GM13976 (cell line): ENCODE measurements around the gene FUNDC2.

Source experiments
- DNase-seq: peaks from one replicate; pipeline ENCODE4 v3.0.0; 2012; ENCODE audit warnings: low spot score
- in situ Hi-C: fragments of 300-500 bp; cut with MboI; formaldehyde crosslinking; loops from one replicate; pipeline ENCODE4 v1.12.0; 2022; ENCODE audit warnings: low sequenced_read_pairs, mixed read lengths, inconsistent platforms; ENCODE audit not compliant: unreplicated experiment
- TF ChIP-seq, protein P1 (sequence below): IDR thresholded peaks from 2 replicates; pipeline ENCODE4 v1.5.1; 2012; ENCODE audit warnings: borderline replicate concordance, mild to moderate bottlenecking; ENCODE audit not compliant: insufficient read depth; ENCODE audit errors: extremely low read depth, missing control alignments, control extremely low read depth

The FUNDC2 gene

DNA sequence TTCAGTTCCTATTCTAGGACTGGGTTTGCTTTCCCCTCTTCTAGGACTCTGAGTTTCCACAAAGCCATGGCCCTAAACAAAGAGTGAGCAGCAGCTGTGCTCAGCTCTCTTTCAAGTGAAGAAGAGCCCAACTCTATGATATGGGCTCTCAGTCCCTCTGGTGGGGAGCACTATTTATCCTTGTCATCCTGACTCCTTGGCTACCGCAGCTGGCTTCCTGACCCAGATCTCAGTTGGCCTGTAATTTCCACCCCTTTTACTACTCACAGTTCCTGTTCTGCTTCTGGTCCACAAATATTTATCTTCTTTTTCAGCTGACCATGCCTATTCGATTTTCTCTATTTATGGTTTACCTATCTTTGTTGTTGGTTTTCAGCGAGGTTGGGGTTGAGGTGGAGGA is 37.9 kb upstream of the FUNDC2 start:
- TF ChIP-seq, protein P1, sequence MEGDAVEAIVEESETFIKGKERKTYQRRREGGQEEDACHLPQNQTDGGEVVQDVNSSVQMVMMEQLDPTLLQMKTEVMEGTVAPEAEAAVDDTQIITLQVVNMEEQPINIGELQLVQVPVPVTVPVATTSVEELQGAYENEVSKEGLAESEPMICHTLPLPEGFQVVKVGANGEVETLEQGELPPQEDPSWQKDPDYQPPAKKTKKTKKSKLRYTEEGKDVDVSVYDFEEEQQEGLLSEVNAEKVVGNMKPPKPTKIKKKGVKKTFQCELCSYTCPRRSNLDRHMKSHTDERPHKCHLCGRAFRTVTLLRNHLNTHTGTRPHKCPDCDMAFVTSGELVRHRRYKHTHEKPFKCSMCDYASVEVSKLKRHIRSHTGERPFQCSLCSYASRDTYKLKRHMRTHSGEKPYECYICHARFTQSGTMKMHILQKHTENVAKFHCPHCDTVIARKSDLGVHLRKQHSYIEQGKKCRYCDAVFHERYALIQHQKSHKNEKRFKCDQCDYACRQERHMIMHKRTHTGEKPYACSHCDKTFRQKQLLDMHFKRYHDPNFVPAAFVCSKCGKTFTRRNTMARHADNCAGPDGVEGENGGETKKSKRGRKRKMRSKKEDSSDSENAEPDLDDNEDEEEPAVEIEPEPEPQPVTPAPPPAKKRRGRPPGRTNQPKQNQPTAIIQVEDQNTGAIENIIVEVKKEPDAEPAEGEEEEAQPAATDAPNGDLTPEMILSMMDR, result no peak
- no peak for DNase-seq
- in situ Hi-C loops, result no loop called here

DNA sequence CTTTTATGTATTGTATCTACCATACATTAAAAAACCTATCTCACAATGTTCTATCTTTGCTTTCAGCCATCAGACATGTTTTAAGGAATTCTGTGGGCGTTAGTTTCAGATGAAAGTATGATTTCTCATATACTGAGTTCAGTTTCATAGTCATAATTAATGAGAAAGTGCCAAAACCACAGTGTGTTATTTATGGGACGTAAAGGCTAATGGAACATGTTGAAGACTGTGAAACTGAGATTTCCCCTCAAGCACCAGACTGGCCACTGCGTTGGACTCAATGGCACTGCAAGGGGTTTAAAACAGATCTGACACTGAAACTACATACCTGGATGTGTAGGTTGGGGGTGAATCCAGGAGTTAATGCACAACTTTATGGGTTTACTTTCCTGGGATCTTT is 36.1 kb upstream of the FUNDC2 start:
- no peak for DNase-seq
- in situ Hi-C loops, result loop anchor here (10.0 kb wide), 1 partner anchor 64 kb away; no protein-coding TSS in a partner anchor
- TF ChIP-seq, protein P1, result no peak

DNA sequence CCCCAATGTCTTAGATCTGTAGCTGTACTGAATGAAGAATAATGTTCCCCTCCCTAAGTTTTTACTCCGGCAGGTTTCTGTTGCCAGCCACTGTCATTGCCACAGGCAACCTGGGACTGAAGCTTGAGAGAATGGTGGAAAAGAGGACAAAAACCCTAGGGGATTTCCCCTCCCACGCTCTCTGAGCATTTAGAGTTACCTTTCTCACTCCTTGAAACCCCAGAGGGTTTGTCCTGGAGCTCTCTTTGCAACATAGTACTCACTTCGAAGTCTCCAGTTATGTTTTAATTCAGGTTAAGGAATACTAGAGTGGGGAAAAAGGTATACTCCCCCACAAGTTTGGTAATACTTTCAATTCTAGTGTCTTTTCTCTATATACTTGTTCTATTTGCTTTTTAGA is 35.6 kb upstream of the FUNDC2 start:
- TF ChIP-seq, protein P1, result no peak
- DNase-seq, result no peak
- in situ Hi-C loops, result loop anchor here (10.0 kb wide), 1 partner anchor 64 kb away; no protein-coding TSS in a partner anchor

DNA sequence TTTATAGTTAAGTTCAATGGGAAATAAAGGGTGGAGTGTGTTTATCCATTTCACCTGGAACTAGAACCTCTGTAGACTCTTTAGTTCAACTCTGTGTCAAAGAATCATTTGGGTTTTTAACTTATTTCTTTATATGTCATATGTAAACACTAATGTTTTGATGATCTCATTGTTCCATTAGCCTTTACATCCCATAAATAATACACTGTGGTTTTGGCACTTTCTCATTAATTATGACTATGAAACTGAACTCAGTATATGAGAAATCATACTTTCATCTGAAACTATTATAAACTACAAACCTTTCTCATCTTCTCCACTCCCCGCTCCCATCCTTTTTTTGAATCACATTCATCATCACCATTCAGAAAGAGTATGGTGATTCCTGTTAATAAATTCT is 35.2 kb upstream of the FUNDC2 start:
- TF ChIP-seq, protein P1, result no peak
- DNase-seq, result no peak
- in situ Hi-C loops, result loop anchor here (10.0 kb wide), 1 partner anchor 63 kb away; no protein-coding TSS in a partner anchor

DNA sequence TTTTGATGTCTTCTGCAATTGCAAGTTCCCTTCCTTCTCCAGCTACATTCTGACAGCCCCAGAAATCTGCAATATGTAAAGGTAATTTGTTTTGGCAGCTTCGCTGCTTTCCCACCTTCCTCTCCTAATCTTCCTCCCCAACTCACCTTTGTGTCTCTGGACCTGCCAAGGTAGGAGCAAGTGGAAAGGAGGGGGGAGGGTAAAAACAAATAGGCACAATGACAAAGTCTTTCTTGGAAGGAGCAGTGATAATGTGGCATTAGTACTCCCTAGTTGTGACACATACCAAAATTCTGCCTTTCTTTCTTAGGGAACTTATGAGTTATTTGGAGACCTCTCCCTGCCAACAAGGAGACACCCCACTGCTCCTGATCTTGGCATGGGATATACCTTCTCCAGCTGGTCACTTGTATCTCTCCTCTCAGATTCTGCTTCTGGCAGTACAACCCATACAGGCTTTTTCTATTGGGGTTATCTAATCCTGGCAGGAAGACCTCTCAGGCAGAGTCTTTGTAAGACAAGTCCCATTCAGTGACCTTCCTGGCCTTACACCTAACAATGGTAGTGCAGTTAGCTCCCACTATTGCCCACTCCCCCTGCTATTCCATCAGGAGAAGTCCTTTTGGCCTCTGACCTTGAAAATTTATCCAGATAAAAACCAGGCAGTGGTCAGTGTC is 28.3 kb upstream of the FUNDC2 start:
- TF ChIP-seq, protein P1, result no peak
- DNase-seq, result no peak
- in situ Hi-C loops, result loop anchor here (10.0 kb wide), 1 partner anchor 56 kb away; no protein-coding TSS in a partner anchor

DNA sequence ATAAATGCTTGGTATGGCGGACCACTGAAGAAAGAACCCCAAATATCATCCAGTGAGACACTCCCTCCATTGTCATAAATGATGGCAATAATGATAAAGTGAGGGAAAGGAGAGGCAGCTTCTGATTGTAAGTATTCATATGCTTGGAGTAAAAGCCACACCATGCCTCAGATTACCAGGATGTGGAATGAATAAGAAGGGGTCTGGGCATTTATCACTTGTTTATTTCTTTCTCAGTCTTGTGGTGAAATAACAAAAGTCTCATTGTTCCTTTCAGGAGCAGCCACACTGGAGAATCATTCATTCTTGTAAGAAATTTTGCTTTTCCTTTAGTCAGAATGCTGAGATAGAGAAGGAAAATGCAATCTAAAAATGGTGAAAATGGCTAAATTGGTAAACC is 25.8 kb upstream of the FUNDC2 start:
- no peak for DNase-seq
- TF ChIP-seq, protein P1, result no peak
- in situ Hi-C loops, result no loop called here
